Measurements from ENCODE around the gene TMEM236. TPM values are rescaled to one million over a fixed set of nuclear protein-coding genes. Genes with fewer than 3 reads are reported as not detected.

Gene TMEM236
- total RNA-seq, 1 experiment from 2014 or later = 0.12 TPM

GRCh38 chr10:17820943-17821342 is 68.9 kb downstream of the TMEM236 start:
- no peak for DNase-seq (ENCODE audit: low read depth)

- DNase-seq (ENCODE audit: low read depth) = no peak
These were observed 69.9 kb downstream of the TMEM236 start for GRCh38 chr10:17821893-17822292.

GRCh38 chr10:17831341-17831740 is 79.3 kb downstream of the TMEM236 start:
- no peak for DNase-seq (ENCODE audit: low read depth)

GRCh38 chr10:17831896-17832295 is 79.9 kb downstream of the TMEM236 start:
- DNase-seq (ENCODE audit: low read depth) = no peak

GRCh38 chr10:17833656-17834055 is 81.7 kb downstream of the TMEM236 start:
- no peak for DNase-seq (ENCODE audit: low read depth)

GRCh38 chr10:17835688-17836087 is 83.7 kb downstream of the TMEM236 start:
- DNase-seq (ENCODE audit: low read depth) = peak; percentile 87

GRCh38 chr10:17836942-17837341 is 84.9 kb downstream of the TMEM236 start:
- DNase-seq (ENCODE audit: low read depth) = peak; percentile 78

- no peak for DNase-seq (ENCODE audit: low read depth)
These were observed 86.2 kb downstream of the TMEM236 start for GRCh38 chr10:17838080-17838648.

GRCh38 chr10:17841050-17841449 is 89.0 kb downstream of the TMEM236 start:
- no peak for DNase-seq (ENCODE audit: low read depth)

GRCh38 chr10:17842641-17843040 is 90.6 kb downstream of the TMEM236 start:
- no peak for DNase-seq (ENCODE audit: low read depth)

GRCh38 chr10:17847585-17848296 is 95.7 kb downstream of the TMEM236 start:
- DNase-seq (ENCODE audit: low read depth) = peak; percentile 52

GRCh38 chr10:17848646-17849045 is 96.6 kb downstream of the TMEM236 start:
- no peak for DNase-seq (ENCODE audit: low read depth)

Other genes with a start within 250 kb of the TMEM236 start
- gene HACD1, start 134.8 kb upstream of the TMEM236 start, total RNA-seq (2014; rRNA removed; shearing (Covaris generic)) = 53.9 and 61.7 TPM in 2 replicates
- gene STAM, start 108.0 kb upstream of the TMEM236 start, total RNA-seq (2014; rRNA removed; shearing (Covaris generic)) = 37.1 and 48.5 TPM in 2 replicates
- not detected in 2 replicates for gene MRC1, start 57.1 kb downstream of the TMEM236 start, total RNA-seq (2014; rRNA removed; shearing (Covaris generic))
- gene SLC39A12, start 199.7 kb downstream of the TMEM236 start, total RNA-seq (2014; rRNA removed; shearing (Covaris generic)) = not detected in 2 replicates

Measured in RPMI7951 (cell line).